Dedifferentiated amniotic fluid mesenchymal stem cell (primary cell): ENCODE results near the gene CMAS.
"Not testable (repeated sequence)": the region's sequence is repeated elsewhere in the genome, so short reads cannot be mapped to it uniquely, and the experiment has no call there.

Experiments
- DNase-seq: peaks from one replicate; pipeline ENCODE4 v3.0.0-alpha.2; 2016; ENCODE audit errors: extremely low spot score

The CMAS gene

DNA sequence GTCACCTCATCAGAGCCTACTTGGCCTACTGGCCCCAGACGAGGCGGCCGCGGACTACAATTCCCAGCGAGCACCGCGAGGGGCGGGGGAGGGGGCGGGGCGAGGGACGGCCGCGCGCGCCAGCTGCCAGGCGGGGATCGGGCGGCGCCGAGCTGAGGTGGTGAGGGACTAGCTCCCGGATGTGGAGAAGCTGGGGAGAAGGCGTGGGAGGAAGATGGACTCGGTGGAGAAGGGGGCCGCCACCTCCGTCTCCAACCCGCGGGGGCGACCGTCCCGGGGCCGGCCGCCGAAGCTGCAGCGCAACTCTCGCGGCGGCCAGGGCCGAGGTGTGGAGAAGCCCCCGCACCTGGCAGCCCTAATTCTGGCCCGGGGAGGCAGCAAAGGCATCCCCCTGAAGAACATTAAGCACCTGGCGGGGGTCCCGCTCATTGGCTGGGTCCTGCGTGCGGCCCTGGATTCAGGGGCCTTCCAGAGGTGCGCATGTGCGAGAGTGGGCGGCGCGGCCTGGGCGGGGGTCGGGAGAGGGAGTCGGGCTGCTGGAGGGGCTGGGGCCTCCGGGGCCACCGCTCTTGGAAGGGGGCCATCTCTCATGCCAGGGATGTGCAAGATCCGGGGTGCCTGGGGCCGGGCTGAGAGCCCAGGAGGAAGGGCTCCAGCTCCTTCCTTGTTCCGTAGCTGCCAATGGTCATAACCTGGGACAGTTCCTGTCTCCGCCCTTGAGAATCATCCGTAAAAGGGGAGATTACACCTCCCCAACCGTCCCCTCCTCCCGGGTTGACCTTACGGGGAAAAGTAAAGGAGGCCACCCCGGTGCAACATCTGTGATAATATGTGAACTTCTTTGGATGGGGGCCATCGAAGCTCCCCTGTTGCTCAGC, at the start of gene CMAS:
TSS of gene CMAS (plus strand) at position 129 of the 878 bp plus-strand sequence. CDS start at position 215, 86 bp downstream.
- DNase-seq = peak; percentile 42

DNA sequence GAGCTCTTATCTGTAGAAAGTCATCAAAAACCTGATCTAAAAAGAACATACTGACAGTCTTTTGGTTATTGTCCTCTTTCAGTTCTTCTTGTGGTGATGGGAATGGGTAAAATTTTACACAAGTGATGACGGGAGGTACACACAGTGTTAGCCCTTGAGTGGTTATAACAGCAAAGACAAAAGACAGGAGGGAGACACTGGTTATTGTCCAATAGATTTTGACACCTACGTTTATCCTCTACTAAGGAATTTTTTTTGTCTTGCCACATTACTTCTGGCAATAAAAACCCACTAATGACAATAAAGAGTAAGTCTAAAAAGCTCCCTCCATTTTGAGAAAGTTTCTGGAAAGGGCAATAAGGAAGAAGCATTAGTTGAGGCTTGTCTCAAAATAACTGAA, 47.7 kb upstream of the CMAS start:
- DNase-seq = no peak

GRCh38 chr12:21998782-21999181, 47.2 kb upstream of the CMAS start:
- no peak for DNase-seq

- no peak for DNase-seq
Measured at GRCh38 chr12:22002430-22002829, 43.6 kb upstream of the CMAS start.

GRCh38 chr12:22007794-22008193, 38.2 kb upstream of the CMAS start:
- DNase-seq = not testable (repeated sequence)

DNA sequence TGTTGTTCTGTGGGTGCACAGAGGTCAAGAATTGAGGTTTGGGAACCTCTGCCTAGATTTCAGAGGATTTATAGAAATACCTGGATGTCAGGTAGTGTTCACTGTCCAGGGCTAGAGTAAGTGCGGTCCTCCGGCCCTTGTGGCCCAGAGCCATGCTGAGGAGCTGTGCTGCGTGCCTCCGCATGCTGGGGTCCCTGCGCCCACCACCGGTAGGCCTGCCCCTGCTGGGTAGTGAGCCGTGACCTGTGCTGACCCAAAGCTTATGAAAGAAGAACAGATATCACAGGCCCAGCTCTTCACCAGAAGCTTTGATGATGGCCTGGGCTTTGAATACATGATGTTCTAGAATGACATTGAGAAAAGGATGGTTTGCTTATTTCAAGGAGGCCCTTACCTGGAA, 37.8 kb upstream of the CMAS start:
- DNase-seq = no peak

- DNase-seq = no peak
Measured at GRCh38 chr12:22014041-22014782, 31.8 kb upstream of the CMAS start.

DNA sequence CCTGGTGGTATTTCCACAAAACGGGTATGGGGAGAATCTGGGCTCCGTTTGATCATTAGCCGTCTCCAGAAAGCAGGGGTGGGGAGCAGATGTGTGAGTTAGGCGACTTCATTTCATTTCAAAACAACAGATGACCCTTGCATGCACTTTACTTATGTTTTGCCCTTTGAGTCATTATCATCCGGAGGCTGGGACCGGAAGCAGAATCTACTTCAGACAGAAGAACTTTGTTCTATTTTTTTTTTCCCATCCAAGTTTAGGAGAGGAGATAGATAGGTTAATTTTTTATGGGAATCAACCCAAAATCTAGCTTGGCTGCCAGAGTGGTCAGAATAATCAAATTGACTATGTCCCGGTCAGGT, 31.3 kb upstream of the CMAS start:
- DNase-seq = no peak

DNA sequence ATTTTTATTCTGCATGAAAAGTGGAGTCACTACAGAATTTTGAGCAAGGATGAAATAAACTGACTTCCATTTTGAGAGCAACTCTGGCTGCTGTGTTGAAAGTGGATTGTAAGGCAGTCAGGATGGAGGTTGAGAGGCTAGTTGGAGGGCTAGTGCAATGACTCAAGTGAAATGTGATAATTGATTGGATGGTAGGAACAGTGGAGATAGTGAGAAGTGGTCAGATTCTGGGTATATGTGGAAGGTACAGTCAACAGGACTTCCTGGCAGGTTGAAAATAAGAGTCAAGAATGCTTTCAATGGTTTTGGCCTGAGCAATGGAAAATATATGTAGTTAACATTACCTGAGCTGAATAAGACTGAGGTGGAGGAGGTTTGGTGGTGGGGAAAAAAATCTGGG, 29.0 kb upstream of the CMAS start:
- DNase-seq = no peak

DNA sequence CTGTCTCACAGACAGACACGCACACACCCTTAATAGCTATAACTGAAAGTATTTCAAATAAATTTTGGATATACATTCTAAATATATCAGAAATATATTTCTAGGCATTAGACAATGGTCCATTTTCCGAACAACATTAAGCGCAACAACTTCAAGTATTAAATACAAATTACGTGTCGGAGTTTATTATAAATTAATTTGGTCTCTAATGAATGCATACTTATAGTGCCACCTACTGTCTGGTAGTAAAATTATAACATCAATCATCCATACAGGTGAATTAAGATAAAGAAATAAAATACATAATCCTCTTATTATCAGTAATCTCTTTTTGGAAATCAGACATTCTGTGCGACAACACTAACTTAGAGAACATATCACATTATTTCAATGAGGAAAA, 27.2 kb upstream of the CMAS start:
- DNase-seq = no peak

GRCh38 chr12:22023489-22023888, 22.5 kb upstream of the CMAS start:
- DNase-seq = not testable (repeated sequence)

DNA sequence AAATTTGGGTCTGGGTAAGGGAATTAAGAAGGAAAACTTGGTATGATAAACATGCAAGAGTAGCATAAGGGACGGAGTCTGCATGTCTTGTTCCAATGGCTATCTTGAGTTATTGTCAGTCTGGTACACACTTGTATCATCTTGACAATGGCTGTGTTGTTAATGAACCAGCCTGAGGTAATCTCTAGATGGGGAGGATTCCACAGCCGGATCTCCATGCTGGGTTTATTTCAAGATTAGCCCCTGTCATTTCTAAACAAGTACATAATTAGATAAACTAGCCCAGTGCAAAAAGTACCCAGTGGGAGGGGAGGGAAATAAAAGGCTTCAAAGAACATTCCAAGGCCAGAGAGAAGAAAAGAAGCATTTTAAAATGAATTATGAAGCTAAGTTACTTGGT, 16.5 kb upstream of the CMAS start:
- DNase-seq = no peak

DNA sequence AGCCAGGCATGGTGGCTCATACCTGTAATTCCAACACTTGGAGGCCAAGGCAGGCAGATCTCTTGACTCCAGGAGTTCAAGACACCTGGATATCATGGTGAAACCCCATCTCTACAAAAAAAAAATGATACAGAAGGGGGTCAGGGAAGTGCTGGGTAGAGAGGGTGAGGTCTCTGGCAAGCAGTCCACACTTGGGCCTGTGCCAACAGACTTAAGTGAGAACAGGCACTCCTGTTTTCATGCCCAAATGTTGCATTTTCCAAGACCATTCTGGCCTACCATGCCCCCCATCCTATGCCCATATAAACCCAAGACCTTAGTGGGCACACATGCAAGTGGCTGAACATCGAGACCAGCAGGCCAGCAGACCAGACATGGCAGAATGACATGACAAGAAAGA, 16.0 kb upstream of the CMAS start:
- DNase-seq = no peak

GRCh38 chr12:22032732-22033131, 13.3 kb upstream of the CMAS start:
- DNase-seq = no peak

DNA sequence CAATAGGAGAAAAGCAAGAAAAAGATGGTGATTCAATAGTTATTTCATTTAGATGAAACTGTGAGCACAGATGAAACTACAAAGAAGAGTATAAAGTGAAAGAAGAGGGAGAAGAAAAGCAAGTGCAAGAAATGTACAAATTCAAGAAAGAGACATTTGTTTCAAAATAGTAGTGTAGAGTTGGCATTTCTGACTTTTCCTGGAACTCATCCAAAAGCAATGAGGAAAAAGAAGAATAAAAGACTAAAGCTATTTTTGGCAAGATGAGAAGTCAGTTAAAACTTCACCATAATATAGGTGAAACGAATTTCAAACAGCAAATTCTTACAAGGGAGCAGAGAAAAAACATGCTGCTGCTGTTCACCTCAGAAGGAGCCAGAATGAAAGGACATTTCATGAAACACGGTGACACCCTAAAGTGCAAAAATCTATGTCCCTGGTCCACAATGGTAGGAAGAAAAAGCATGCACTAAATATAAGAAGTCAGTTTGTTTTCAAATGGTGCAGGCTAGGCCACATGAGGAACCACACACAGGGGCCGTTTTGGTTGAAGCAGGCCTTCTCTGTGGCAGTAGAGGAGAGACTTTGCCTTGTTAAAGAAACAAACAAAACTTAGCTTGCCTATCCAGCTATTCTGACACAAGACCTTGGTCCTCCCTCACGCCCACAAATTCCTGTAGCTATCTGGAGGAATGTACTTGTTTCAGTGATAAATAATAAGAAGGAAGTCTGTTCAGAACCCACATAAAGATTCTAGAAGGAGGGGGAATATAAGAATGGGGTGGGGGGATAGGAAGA, 11.1 kb upstream of the CMAS start:
- DNase-seq = no peak

DNA sequence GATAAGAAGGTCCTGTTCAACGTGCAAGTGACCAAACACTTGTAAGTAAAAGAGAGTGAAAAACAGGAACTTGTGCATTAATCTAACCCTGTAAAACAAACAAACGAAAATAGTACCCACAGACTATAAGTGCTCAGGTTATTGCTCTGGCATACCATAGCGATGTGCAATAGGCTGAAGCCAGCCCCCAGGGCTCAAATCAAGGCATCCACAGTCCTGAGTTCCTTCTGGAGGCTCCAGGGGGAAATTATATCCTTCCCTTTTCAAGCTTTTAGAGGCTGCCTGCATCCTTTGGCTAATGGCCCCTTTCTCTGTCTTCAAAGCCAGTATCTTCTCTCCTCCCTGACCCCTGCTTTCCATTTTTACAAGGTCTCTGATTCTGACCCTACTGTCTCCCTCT, 8.1 kb upstream of the CMAS start:
- no peak for DNase-seq

- DNase-seq = no peak
Measured at GRCh38 chr12:22038734-22039133, 7.3 kb upstream of the CMAS start.

GRCh38 chr12:22039361-22039760, 6.7 kb upstream of the CMAS start:
- DNase-seq = no peak

- no peak for DNase-seq
Measured at GRCh38 chr12:22042976-22043669, 2.9 kb upstream of the CMAS start.

DNA sequence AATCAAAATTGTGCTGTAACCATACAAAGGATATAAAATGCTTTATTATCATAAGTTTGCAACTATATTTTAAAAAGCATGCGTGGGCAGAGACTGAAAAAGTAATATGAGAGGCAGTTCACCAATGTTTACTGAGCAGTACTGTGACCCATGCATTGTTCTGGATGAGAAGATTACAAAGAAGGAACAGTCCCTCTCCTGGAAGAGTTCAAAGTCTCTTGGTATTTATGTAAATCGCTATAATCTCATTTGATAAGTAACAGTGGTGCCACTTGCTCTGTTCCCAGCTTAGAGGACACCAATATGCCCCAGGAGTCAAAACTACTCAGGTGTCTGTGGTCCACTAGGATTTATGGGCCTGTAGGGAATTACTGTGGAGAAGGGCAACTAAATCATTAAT, 2.1 kb upstream of the CMAS start:
- DNase-seq = no peak

- DNase-seq = no peak
Measured at GRCh38 chr12:22044391-22044790, 1.6 kb upstream of the CMAS start.

GRCh38 chr12:22046968-22047390, 961 bp downstream of the CMAS start:
- DNase-seq = no peak
